PC-9 (cell line): ENCODE results near the gene ELMO1.

Experiments
- EZH2 ChIP-seq: fragments of 200-600 bp; sonication (generic); IDR thresholded peaks from 2 replicates; pipeline ENCODE4 v1.8.0; 2017; ENCODE audit warnings: antibody characterized with exemption, low read depth
- TF ChIP-seq, protein P1 (sequence below): fragments of 200-600 bp; sonication (generic); conservative IDR thresholded peaks from 2 replicates; pipeline ENCODE4 v1.6.1; 2017; ENCODE audit warnings: mixed run types, antibody characterized with exemption, mild to moderate bottlenecking, moderate library complexity

- no peak for TF ChIP-seq EZH2
- TF ChIP-seq, protein P1, sequence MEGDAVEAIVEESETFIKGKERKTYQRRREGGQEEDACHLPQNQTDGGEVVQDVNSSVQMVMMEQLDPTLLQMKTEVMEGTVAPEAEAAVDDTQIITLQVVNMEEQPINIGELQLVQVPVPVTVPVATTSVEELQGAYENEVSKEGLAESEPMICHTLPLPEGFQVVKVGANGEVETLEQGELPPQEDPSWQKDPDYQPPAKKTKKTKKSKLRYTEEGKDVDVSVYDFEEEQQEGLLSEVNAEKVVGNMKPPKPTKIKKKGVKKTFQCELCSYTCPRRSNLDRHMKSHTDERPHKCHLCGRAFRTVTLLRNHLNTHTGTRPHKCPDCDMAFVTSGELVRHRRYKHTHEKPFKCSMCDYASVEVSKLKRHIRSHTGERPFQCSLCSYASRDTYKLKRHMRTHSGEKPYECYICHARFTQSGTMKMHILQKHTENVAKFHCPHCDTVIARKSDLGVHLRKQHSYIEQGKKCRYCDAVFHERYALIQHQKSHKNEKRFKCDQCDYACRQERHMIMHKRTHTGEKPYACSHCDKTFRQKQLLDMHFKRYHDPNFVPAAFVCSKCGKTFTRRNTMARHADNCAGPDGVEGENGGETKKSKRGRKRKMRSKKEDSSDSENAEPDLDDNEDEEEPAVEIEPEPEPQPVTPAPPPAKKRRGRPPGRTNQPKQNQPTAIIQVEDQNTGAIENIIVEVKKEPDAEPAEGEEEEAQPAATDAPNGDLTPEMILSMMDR, result no peak
Measured at GRCh38 chr7:37205451-37205850, 243.2 kb downstream of the ELMO1 start.
